ENCODE measurements around the gene OPA1.

The OPA1 gene

GRCh38 chr3:193712938-193713337 is 119.9 kb downstream of the OPA1 start:
- DNase-seq, result no peak

DNA sequence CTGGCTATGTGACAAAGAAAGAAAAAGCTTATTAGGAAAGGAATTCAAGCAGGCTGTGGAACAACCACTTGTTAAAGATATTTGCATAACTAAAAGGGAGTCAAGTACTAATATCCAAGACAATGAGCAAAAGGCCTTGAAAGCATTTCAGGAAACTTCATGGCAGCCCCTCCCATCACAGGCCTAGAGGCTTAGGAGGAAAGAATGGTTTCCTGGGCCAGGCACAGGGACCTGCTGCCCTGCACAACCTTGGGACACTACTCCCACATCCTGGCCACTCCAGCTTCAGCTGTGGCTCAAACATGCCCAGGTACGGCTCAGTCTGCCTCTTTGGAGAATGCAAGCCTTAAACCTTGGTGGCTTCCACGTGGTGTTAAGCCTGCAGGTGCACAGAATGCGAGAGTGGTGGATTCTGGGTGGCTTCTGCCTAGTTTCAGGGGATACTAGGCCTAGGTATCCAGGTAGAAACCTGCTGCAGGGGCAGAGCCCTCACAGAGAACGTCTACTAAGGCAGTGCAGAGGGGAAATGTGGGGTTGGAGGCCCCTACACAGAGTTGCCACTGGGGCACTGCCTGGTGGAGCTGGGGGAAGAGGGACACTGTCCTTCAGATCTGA is 121.6 kb downstream of the OPA1 start:
- DNase-seq, result no peak

GRCh38 chr3:193716150-193716549 is 123.1 kb downstream of the OPA1 start:
- DNase-seq, result no peak

DNA sequence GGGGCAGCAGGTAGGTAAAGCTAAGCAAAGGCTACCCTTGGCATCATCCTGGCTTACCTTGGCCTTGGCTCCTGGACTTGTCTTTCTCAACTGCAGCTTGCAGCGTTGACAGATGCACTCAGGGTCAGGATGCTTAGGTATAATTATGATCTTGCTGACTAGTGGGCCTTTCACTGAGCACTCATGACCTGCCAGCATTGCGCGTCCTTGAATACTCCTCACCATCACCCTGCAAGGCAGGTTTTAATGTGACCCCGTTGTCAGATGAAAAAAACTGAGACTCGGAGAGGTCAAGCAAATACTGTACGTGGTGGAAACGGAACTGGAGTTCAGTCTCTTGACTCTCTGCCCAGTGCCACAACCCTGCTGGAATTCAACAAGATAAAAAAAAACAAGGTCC is 126.7 kb downstream of the OPA1 start:
- DNase-seq, result no peak

GRCh38 chr3:193720169-193720568 is 127.2 kb downstream of the OPA1 start:
- DNase-seq, result no peak

DNA sequence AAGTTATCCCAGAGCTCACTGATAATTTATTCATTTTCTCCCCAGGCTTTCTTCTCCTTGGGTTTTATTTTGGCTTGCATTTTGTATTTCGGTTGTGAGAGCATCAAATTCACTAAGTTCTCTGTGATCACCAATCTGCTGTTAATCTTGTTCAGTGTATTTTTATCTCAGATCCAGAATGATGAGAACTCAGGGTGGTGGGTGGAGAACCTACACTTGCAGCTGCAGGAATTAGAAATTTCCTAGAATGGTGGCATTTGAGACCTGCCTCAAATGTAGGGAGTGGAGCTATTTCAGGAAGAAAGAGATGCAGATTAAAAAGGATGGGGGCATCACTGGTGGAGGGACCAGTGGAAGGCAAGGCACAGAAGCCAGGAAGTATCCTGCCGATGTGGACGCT is 129.6 kb downstream of the OPA1 start:
- no peak for DNase-seq

GRCh38 chr3:193727089-193727488 is 134.1 kb downstream of the OPA1 start:
- DNase-seq, result no peak

DNA sequence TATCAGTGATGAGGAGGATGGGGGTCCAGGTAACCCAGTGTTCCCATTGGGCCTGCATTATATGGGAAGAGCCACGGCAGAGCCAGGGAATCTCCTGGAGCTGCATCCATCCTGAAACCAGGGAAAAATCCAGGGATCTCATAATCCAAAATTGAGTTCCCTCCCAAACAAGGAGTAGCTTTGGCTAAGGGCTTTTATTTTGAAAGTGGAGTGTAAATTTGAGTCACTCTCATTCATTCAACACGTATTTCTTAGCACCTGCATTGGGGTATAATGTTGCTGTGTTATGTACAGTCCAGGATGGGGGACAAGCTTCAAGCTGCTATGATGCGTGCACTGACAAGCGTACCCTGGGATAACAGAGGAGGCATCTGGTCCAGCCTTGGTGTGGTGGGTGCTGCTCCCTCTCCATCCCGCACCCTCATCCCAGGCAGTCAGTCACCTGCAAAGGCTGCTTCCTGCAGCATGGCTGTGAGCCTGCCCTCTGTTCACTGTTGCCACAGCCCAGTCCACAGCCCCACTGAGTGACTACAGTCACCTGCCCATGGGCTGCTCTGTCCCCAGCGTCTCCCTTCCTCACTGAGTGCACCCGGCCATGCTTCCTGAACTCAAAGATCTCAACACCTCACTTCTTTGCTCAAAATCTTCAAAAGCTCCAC is 135.6 kb downstream of the OPA1 start:
- DNase-seq, result no peak

GRCh38 chr3:193729088-193729465 is 136.1 kb downstream of the OPA1 start:
- DNase-seq, result no peak

DNA sequence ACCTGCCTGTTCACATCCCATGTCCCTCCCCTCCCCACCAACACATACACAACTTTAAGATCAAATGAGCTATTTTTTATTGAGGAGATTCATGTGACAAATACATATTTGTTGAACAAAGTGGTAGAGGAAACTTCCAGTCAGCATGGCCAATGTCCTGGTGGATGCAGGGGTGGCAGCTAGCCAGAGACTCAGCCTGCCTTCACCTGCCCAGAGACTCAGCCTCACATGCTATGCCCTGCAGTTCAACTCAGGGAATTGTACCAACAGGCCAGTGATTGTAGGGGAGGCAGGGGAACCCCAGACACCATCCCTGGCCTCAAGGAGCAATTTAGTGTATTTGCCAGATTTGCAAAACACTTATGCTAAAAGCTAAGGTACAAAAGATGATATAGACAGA is 136.6 kb downstream of the OPA1 start:
- DNase-seq, result no peak

DNA sequence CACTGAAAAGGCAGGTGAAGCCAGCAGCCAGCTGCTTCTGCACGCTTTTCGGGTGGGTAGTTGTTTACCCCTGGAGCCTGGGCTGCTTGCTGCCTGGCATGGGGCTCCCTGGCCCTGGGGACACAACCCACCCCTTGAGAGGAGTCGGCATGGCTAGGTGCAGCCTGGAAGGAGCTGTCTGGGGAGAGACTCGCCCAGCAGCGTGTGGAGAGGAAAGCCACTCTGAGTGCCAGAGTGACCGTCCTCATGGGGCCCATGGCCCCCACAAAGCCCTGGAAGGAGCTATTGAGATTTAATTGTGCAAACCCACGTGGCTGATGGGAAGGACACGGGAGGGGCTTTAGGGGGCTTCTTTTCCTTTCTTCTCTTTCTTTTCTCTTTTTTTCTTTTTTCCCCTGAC is 137.5 kb downstream of the OPA1 start:
- no peak for DNase-seq

DNA sequence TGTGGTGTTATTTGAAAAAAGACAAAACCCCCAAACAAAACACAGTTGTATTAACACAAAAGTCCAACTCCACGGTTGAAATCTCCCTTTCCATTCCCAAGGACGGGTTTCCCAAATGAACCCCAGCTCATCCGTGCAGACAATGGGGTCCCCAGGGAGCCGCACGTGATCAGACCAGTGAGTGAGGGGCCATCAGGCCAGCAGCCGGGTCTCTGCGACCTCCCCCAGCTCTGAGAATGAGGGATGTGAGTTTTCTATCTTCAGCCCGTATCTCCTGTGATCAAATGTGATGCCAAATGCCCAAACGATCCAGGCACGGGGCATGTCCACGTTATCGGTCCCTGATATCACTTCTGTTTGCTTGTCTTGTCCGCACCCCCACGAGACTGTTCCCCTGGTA is 138.0 kb downstream of the OPA1 start:
- DNase-seq, result no peak

DNA sequence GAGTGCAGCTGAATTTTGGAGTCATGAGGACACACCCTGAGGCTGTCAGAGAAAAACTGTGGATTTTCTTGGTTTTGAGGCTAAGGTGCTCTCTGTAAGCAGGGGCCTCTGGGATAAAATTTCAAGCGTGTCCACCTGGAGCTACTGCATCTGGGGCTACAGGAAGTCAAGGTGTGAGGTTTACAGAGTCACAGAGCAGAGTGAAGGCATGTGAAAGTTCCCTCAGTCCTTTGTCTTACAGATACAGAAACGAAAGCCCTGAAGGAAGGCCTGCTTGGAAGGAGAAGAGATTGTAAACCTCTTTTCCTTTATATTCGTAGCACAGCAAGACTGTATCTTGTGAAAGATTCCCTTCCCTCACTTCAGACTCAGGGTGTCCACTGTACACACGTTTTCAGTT is 138.6 kb downstream of the OPA1 start:
- DNase-seq, result no peak

DNA sequence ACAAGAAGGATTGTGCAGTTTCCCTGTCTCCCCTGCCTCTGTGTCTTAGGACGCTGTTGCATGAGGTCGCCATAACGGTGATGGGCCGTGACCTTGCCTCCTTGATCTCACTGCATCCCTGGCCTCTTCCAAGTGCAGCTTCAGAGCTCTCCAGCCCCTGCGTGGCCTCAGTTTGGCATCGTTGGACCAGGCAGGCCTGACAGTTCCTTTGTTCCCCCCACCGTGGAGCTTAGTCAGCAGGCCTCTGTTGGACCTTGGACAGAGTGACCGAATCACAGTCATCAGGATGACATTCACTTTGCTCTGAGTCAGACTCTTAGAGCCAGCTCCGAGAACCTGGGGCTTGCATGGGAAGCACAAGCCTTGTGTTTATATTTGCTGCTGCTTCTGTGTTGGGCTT is 139.4 kb downstream of the OPA1 start:
- DNase-seq, result no peak

- no peak for DNase-seq
Measured at GRCh38 chr3:193732827-193733226, 139.8 kb downstream of the OPA1 start.

DNA sequence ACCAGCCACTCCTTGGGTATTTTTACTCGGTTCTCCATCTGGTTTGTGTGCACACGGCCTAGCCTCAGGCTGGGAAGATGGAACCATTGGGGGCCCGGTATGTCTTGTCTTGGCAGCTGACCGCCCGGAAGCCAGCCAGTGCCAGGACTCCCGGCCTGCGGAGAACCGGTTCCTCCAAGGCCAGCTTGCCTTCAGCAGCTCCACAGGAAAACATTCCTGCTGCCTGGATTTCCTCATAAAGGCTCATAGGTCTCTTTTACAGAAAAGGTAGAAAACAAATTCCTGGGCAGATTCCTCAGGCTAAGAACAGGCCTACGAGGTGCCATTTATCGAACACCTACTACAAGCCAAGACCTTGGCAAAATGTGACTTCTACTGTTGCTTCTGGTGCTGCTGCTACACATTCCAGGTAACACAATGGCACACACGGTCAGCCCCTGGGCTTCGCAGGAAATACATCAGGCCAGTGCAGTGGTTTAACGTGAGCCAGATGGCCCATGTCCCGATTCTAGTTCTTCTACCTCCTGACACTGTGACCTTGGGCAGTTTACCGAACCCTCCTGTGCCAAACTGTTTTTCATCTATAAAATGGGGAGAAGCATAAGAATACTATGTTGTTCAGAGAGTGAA is 141.8 kb downstream of the OPA1 start:
- no peak for DNase-seq

GRCh38 chr3:193735850-193736249 is 142.8 kb downstream of the OPA1 start:
- no peak for DNase-seq

DNA sequence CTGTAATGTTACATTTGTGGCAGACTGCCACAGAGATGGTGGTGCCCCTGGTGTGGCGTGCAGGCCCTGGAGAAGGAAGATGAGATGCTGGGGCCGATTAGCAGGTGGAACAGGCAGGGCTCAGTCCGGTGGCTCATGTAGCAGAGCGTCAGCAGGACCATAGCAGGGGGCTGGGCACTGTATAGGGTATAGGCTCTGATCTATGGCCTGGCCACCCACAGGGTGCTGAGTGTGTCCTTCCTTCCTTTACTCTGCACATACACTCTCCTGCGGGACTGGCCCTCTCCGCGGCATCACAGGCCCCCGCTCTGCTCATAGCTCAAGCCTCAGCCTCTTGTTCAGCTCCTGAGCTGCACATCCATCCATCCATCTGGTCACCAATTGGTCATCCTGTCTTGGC is 143.6 kb downstream of the OPA1 start:
- no peak for DNase-seq

- no peak for DNase-seq
Measured at GRCh38 chr3:193737191-193737751, 144.3 kb downstream of the OPA1 start.

GRCh38 chr3:193742628-193743027 is 149.6 kb downstream of the OPA1 start:
- DNase-seq, result no peak

- no peak for DNase-seq
Measured at GRCh38 chr3:193743702-193744047, 150.7 kb downstream of the OPA1 start.

DNA sequence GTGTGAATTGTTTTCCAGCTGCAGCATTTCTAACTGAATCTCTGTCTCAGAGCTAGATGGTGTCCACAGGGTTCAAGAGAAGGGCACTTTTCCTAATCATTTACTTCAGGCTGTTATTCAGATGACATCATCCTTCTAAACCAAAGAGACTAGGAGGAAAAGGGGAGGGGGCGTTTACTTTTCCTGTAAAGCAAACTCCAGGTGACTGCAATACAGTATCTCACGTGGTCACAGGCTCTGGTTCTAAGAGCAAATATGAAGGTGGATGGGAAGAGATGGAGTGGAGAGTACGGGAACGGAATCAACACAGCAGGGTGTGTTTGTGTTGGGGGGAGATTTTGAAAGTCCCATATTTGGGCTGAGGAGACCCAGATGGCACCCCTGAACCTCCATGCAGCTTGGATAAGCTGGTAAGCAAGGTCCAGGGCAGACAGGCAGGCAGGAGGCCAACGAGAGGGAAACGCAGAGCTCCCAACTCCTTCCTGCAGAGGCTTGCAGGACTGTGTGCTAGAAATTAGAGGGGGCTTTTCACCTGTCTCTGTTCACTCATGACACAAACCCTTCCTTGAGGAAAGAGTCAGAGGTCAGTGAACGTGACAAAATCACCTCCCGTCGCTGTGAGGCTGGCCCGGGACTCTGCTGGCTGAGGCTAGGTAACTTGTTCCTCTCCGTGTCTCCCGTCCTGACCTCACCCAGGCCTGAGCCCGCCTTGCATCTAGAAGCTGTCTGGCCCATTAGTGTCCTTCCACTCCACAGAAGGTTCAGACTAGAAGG is 151.2 kb downstream of the OPA1 start:
- peak; percentile 86 for DNase-seq

- DNase-seq, result peak; percentile 21
Measured at GRCh38 chr3:193744822-193745684, 152.0 kb downstream of the OPA1 start.
